ENCODE results near the gene PLPPR3.

The PLPPR3 gene

GRCh38 chr19:780935-781334, 40.8 kb downstream of the PLPPR3 start:
- in situ Hi-C loops (cut with MboI; ENCODE audit: low sequenced_read_pairs): no loop called here

- in situ Hi-C loops (cut with MboI; ENCODE audit: low sequenced_read_pairs): no loop called here
Observed at GRCh38 chr19:778910-779653, 42.7 kb downstream of the PLPPR3 start.

DNA sequence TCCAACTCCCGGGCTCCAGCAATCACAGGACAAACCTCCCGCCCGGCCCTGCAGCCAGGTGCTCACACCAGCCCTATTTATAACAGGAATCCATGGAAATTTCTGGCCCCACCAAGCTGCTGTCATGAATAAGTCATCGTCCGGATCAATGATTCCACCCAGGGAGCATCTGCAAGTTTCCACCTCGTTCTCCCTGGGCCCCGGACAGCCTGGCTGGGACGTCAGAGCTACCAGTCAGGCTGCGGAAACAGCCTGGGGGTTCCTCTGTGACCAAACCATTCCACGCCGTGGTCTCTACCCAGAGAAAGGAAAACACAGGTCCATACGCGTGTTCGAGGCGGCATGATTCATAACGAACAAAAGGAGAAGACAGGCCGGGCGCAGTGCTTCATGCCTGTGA, 45.2 kb downstream of the PLPPR3 start:
- in situ Hi-C loops (cut with MboI; ENCODE audit: low sequenced_read_pairs): no loop called here

- in situ Hi-C loops (cut with MboI; ENCODE audit: low sequenced_read_pairs): no loop called here
Observed at GRCh38 chr19:772730-773436, 48.9 kb downstream of the PLPPR3 start.

DNA sequence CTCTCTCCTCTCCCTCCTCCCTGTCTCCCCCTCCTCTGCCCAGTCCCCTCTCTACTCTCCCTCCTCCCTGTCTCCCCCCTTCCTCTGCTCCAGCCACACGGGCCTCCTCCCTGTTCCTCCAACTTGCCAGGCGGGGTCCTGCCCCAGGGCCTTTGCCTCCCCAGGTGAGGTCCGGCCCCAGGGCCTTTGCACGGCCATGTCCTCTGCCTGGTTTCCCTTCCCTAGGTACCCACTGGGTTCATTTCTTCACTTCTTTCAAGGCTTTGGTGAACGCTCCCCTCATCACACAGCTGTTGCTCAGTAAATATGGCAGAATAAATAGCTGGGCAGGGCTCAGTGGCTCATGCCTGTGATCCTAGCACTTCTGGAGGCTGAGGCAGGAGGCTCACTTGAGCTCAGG, 49.7 kb downstream of the PLPPR3 start:
- in situ Hi-C loops (cut with MboI; ENCODE audit: low sequenced_read_pairs): no loop called here

DNA sequence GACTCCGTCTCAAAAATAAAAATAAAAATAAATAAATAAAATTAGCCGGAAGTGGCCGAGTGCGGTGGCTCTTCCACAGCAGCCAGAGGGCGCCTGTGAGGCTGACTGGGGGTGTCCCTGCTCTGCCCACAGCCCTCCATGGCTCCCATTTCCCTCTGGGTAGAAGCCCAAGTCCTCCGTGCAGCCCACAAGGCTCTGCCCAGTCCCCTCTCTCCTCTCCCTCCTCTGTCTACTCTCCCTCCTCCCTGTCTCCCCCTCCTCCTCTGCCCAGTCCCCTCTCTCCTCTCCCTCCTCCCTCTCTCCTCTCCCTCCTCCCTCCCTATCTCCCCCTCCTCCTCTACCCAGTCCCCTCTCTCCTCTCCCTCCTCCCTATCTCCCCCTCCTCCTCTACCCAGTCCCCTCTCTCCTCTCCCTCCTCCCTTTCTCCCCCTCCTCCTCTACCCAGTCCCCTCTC, 50.4 kb downstream of the PLPPR3 start:
- in situ Hi-C loops (cut with MboI; ENCODE audit: low sequenced_read_pairs): no loop called here

DNA sequence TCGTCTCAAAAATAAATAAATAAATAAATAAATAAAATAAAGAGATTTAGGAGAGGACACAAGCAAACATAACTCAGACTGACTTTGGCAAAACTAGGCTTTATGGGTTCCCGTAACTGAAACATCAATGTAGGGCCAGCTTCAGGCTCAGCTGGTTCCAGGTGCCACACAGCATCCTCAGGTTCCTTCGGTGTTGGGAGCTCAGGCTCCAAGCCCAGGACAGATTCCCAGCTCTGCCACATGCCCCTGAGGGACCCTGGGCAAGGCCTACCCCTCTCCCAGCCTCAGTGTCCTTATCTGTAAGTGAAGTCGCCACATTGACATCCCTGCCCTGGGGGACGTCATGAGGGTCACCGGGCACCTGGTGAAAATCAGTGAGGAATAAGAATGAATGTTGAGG, 52.1 kb downstream of the PLPPR3 start:
- in situ Hi-C loops (cut with MboI; ENCODE audit: low sequenced_read_pairs): loop anchor here (10.0 kb wide), 1 partner anchor 145 kb away; the partner anchor contains the start of genes KISS1R and R3HDM4

- in situ Hi-C loops (cut with MboI; ENCODE audit: low sequenced_read_pairs): loop anchor here (10.0 kb wide), 1 partner anchor 146 kb away; the partner anchor contains the start of genes KISS1R and R3HDM4
Observed at GRCh38 chr19:768424-768823, 53.3 kb downstream of the PLPPR3 start.

GRCh38 chr19:765179-765738, 56.5 kb downstream of the PLPPR3 start:
- in situ Hi-C loops (cut with MboI; ENCODE audit: low sequenced_read_pairs): loop anchor here (10.0 kb wide), 1 partner anchor 150 kb away; the partner anchor contains the start of genes KISS1R and R3HDM4

DNA sequence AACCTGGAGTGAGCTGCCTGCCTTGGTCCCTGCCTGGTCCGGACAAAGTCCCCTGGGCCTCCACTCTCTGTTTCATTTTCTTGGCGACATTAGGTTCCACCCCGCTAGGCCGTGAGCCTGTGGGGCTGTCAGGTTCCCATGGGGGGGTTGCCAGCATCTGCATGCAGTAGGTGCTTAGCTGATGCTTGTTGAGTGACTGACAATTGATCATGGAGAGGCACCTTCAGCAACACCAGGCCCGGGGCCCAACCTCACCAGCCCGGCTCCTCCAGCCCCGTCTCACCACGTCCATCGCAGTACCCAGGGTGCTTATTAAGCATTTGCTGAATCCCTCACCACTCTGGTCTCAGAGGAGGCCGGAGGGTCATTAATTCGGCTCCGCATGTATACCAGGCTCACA, 57.5 kb downstream of the PLPPR3 start:
- in situ Hi-C loops (cut with MboI; ENCODE audit: low sequenced_read_pairs): loop anchor here (10.0 kb wide), 1 partner anchor 150 kb away; the partner anchor contains the start of genes KISS1R and R3HDM4

DNA sequence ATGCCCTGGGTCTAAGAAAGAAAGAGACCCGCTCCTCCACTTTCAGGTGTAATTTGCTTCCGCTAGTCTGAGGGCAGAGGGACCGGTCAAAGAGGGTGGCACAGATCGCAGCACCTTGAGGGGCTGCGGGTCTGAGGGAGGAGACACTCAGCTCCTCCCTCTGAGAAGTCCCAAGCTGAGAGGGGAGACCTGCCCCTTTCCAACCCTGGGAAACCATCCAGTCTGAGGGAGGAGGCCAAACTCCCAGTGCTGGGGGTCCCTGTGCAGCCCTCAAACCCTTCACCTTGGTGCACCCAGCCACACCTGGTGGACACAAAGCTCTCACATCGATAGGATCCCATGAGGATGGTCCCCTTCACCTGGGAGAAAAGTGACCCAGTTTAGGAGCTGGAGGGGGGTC, 57.9 kb downstream of the PLPPR3 start:
- in situ Hi-C loops (cut with MboI; ENCODE audit: low sequenced_read_pairs): loop anchor here (10.0 kb wide), 1 partner anchor 151 kb away; the partner anchor contains the start of genes KISS1R and R3HDM4

DNA sequence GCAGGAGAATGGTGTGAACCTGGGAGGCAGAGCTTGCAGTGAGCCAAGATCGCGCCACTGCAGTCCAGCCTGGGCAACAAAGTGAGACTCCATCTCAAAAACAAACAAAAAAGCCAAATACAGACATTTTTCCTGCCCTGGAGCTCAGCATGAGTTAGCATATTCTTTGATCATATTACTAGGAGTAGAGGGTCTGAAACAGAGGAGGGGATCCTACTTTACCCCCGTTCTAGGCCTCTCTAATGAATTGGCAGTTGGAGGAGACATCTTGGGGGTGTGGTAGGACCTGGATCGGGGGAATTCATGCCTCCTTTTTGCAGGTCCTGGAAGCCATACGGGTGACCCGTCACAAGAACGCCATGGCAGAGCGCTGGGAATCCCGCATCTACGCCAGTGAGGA, 58.6 kb downstream of the PLPPR3 start:
- in situ Hi-C loops (cut with MboI; ENCODE audit: low sequenced_read_pairs): loop anchor here (10.0 kb wide), 1 partner anchor 152 kb away; the partner anchor contains the start of genes KISS1R and R3HDM4
